ACC112 (cell line): ENCODE measurements around the gene LMAN2.
A peak's percentile ranks its signal among the peaks of the same experiment; 100 is the strongest.

ENCODE experiments used
- H2AFZ ChIP-seq: fragments of 200-600 bp; sonication (generic); one replicate; pipeline ENCODE4 v1.6.0; 2017; ENCODE audit warnings: antibody characterized with exemption, low read length; ENCODE audit not compliant: unreplicated experiment
- H3K27ac ChIP-seq: fragments of 200-600 bp; sonication (generic); 2 replicates; pipeline ENCODE4 v1.5.1; 2014; ENCODE audit warnings: low read depth, mild to moderate bottlenecking, antibody characterized with exemption, low read length, moderate library complexity
- H3K27me3 ChIP-seq: fragments of 200-600 bp; sonication (generic); 2 replicates; pipeline ENCODE4 v1.6.1; 2014; ENCODE audit warnings: mild to moderate bottlenecking, antibody characterized with exemption, low read length, moderate library complexity, mixed read lengths; ENCODE audit not compliant: insufficient read depth
- H3K36me3 ChIP-seq: fragments of 200-600 bp; sonication (generic); 2 replicates; pipeline ENCODE4 v1.6.1; 2016; ENCODE audit warnings: mild to moderate bottlenecking, antibody characterized with exemption, low read length, moderate library complexity, mixed read lengths; ENCODE audit not compliant: insufficient read depth
- H3K4me1 ChIP-seq: fragments of 200-600 bp; sonication (generic); one replicate; pipeline ENCODE4 v1.6.1; 2016; ENCODE audit warnings: low read length, mixed read lengths; ENCODE audit not compliant: insufficient read depth, unreplicated experiment, control insufficient read depth
- H3K4me3 ChIP-seq: fragments of 200-600 bp; sonication (generic); 2 replicates; pipeline ENCODE4 v1.5.1; 2014; ENCODE audit warnings: mild to moderate bottlenecking, low read depth, low read length
- H3K79me2 ChIP-seq: fragments of 200-600 bp; sonication (generic); one replicate; pipeline ENCODE4 v1.6.0; 2016; ENCODE audit warnings: low read length; ENCODE audit not compliant: control insufficient read depth, unreplicated experiment, insufficient read depth

Gene LMAN2, protein sequence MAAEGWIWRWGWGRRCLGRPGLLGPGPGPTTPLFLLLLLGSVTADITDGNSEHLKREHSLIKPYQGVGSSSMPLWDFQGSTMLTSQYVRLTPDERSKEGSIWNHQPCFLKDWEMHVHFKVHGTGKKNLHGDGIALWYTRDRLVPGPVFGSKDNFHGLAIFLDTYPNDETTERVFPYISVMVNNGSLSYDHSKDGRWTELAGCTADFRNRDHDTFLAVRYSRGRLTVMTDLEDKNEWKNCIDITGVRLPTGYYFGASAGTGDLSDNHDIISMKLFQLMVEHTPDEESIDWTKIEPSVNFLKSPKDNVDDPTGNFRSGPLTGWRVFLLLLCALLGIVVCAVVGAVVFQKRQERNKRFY

GRCh38 chr5:177351392-177352329 lies at the start of gene LMAN2:
Gene LMAN2, minus strand, starts transcription at chr5:177351668. Its CDS starts 21 bp downstream, at chr5:177351647.
- Histone ChIP-seq H3K4me3 (peak within 1 kb of the TSS; percentile 98), H3K27ac (peak within 1 kb of the TSS; percentile 86), H3K79me2 (peaks cover 44% of the 10 kb centered on the region), H3K36me3 (peaks cover 4% of the 10 kb centered on the region; the same call in 1 of the 2 replicates), H2AFZ (peak within 1 kb of the TSS; percentile 95), H3K4me1 (peaks cover 15% of the 10 kb centered on the region), H3K27me3 (no peaks in the 10 kb centered on the region)

DNA sequence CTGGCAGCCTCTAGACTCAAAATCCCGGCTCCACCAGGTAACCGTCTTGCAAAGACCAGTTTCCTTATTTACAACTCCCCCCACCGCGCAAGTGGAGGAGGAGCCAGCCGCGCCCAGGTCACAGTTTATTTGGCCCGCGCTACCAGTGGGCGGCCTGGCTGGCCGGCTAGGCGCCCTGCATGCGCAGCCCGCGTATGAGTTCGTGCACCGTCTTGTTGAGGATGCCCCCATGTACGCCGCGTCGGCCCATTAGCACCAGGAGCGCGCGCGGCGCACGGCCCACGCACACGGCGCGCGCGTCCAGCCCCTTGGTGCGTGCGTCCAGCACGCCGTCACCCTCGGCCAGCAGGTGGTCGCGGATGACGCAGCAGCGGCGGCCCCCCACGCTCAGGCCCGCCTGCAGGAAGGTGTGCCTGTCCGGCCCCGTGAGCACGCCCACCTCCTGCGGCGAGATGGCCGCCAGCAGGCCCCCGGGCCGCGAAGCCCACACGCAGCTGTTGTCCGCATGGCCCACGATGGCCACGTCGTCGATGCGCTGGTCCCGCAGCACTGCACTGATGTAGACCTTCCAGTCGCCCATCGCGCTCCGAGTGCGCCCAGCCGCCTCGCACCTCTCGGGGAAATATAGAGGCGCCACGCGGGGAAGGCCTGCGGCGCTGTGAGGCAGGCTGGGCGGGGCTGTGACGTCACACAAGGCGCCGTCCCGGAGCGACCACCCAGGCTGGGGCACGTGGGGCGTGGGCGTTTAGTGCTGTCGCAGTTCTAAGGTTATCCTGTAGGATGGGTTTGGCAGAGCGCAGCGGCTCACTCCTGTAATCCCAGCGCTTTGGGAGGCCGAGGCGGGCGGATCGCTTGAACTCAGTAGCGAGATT lies 48.8 kb upstream of the LMAN2 start, which contains the start of gene PFN3:
Gene PFN3, minus strand, starts transcription at position 665 of the 872 bp plus-strand sequence. Its CDS starts 85 bp downstream, at position 580.
- H3K4me3 ChIP-seq, result peak within 1 kb of the TSS; percentile 22; the same call in 1 of the 2 replicates
- H3K79me2 ChIP-seq, result no peaks in the 10 kb centered on the region
- H2AFZ ChIP-seq, result no peak within 1 kb of the TSS
- H3K36me3 ChIP-seq, result no peaks in the 10 kb centered on the region
- no peak within 1 kb of the TSS for H3K27ac ChIP-seq
- peaks cover 40% of the 10 kb centered on the region for H3K27me3 ChIP-seq
- peaks cover 8% of the 10 kb centered on the region for H3K4me1 ChIP-seq

GRCh38 chr5:177397875-177398390 lies 46.5 kb upstream of the LMAN2 start:
- Histone ChIP-seq H3K4me1 (peaks cover 2% of the 10 kb centered on the region), H3K4me3 (no peak overlapping the region), H3K79me2 (no peaks in the 10 kb centered on the region), H3K27me3 (peaks cover 39% of the 10 kb centered on the region), H2AFZ (no peak overlapping the region), H3K27ac (no peak overlapping the region), H3K36me3 (no peaks in the 10 kb centered on the region)

DNA sequence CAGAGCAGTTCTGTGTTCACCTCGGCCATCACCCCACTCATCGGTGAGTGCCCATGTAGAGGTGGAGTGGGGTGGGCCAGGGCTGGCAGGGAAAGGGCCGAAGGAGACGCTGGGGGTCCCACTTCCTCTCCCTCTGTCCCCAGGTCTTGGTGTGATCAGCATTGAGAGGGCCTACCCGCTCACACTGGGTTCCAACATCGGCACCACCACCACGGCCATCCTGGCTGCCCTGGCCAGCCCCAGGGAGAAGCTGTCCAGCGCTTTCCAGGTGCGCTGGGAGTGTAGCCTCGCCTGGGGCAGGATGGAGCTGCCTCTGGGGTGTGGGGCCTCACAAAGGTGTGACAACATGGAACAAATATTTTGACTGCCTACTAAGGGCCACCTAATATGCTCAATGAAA lies 45.3 kb upstream of the LMAN2 start:
- Histone ChIP-seq H3K27ac (no peak overlapping the region), H2AFZ (no peak overlapping the region), H3K4me3 (no peak overlapping the region), H3K27me3 (peaks cover 29% of the 10 kb centered on the region), H3K4me1 (no peaks in the 10 kb centered on the region), H3K79me2 (no peaks in the 10 kb centered on the region), H3K36me3 (no peaks in the 10 kb centered on the region)

GRCh38 chr5:177396078-177396477 lies 44.6 kb upstream of the LMAN2 start:
- Histone ChIP-seq H3K79me2 (no peaks in the 10 kb centered on the region), H3K36me3 (no peaks in the 10 kb centered on the region), H3K4me3 (no peak overlapping the region), H2AFZ (no peak overlapping the region), H3K27ac (no peak overlapping the region), H3K4me1 (no peaks in the 10 kb centered on the region), H3K27me3 (peaks cover 22% of the 10 kb centered on the region)

DNA sequence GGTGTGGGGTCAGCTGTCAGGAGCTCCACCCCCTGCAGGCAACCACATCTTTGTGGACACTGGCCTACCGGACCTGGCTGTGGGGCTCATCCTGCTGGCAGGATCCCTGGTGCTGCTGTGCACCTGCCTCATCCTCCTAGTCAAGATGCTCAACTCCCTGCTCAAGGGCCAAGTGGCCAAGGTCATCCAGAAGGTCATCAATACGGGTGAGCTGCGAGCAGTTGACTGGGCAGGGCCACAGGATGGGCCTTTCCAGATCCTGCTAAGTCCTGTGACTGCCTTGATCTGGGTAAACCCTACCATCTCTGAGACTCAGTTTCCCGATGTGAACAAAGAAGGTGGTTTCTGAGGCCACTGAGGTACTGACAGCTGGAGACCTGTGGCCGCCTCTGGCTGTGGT lies 42.5 kb upstream of the LMAN2 start:
- Histone ChIP-seq H3K36me3 (no peaks in the 10 kb centered on the region), H3K4me1 (peaks cover 12% of the 10 kb centered on the region), H3K27me3 (0 out of 2 replicates have a peak, but pooled peaks cover 3% of the 10 kb centered on the region), H3K27ac (no peak overlapping the region), H2AFZ (no peak overlapping the region), H3K79me2 (no peaks in the 10 kb centered on the region), H3K4me3 (no peak overlapping the region)

DNA sequence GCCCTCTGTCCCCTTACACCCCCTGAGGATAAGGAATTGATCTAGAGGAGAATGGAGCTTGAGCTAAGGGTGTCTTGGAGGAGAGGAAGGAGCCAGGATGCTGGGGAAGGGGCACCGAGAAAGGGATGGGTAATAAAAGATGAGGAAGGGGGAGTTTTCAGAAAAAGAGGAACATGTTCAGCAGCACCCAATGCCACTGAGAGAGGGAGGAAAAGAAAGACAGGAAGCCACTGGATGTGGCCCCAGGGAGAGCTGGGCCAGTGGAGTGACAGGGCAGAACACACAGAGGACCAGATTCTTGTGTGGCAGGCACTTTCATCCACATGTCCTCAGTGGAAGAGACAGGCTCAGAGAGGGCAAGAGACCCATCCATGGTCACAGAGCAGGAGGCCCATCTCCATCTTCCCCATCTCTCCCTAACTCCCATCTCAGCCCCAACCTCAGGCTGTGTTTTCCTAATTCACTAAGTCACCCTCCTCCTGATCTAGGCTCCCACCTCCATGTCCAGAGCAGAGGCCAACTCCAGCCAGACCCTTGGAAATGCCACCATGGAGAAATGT lies 41.8 kb upstream of the LMAN2 start:
- Histone ChIP-seq H2AFZ (no peak overlapping the region), H3K27ac (no peak overlapping the region), H3K4me3 (no peak overlapping the region), H3K79me2 (no peaks in the 10 kb centered on the region), H3K36me3 (no peaks in the 10 kb centered on the region), H3K4me1 (peaks cover 19% of the 10 kb centered on the region), H3K27me3 (0 out of 2 replicates have a peak, but pooled peaks cover 3% of the 10 kb centered on the region)

- Histone ChIP-seq H3K36me3 (no peaks in the 10 kb centered on the region), H3K4me3 (no peak overlapping the region), H2AFZ (no peak overlapping the region), H3K27ac (no peak overlapping the region), H3K79me2 (no peaks in the 10 kb centered on the region), H3K27me3 (0 out of 2 replicates have a peak, but pooled peaks cover 3% of the 10 kb centered on the region), H3K4me1 (peaks cover 19% of the 10 kb centered on the region)
These were observed 41.3 kb upstream of the LMAN2 start for GRCh38 chr5:177392765-177393164.

- Histone ChIP-seq H3K79me2 (no peaks in the 10 kb centered on the region), H3K27ac (peak overlapping the region; percentile 84), H3K36me3 (no peaks in the 10 kb centered on the region), H3K4me1 (peaks cover 19% of the 10 kb centered on the region), H3K4me3 (no peak overlapping the region), H2AFZ (no peak overlapping the region), H3K27me3 (0 out of 2 replicates have a peak, but pooled peaks cover 3% of the 10 kb centered on the region)
These were observed 39.2 kb upstream of the LMAN2 start for GRCh38 chr5:177390363-177391300.
